Measurements from ENCODE around the gene C1QC.

Gene C1QC

GRCh38 chr1:22600071-22600816 lies 43.2 kb upstream of the C1QC start:
- Histone ChIP-seq H3K36me3 (no peaks in the 10 kb centered on the region; the same call in 1 of the 2 replicates), H3K27me3 (ENCODE audit: insufficient read depth, low read depth, severe bottlenecking) (no peaks in the 10 kb centered on the region), H3K4me3 (ENCODE audit: low read depth, low read length) (no peak overlapping the region), H3K27ac (no peak overlapping the region), H3K9me3 (ENCODE audit: severe bottlenecking) (no peaks in the 10 kb centered on the region)
- TF ChIP-seq CTCF (IDR thresholded peaks at IDR 0.05; ENCODE audit: low read depth, low read length): no peak
- no peak for DNase-seq

- DNase-seq: no peak
- Histone ChIP-seq H3K27me3 (ENCODE audit: insufficient read depth, low read depth, severe bottlenecking) (no peaks in the 10 kb centered on the region), H3K9me3 (ENCODE audit: severe bottlenecking) (no peaks in the 10 kb centered on the region), H3K27ac (no peak overlapping the region), H3K36me3 (no peaks in the 10 kb centered on the region), H3K4me3 (ENCODE audit: low read depth, low read length) (no peak overlapping the region)
- no peak for TF ChIP-seq CTCF (IDR thresholded peaks at IDR 0.05; ENCODE audit: low read depth, low read length)
These were observed 42.4 kb upstream of the C1QC start for GRCh38 chr1:22600817-22601605.

GRCh38 chr1:22601610-22602009 lies 41.8 kb upstream of the C1QC start:
- no peak for TF ChIP-seq CTCF (IDR thresholded peaks at IDR 0.05; ENCODE audit: low read depth, low read length)
- Histone ChIP-seq H3K36me3 (no peaks in the 10 kb centered on the region), H3K27me3 (ENCODE audit: insufficient read depth, low read depth, severe bottlenecking) (no peaks in the 10 kb centered on the region), H3K4me3 (ENCODE audit: low read depth, low read length) (no peak overlapping the region), H3K9me3 (ENCODE audit: severe bottlenecking) (no peaks in the 10 kb centered on the region), H3K27ac (no peak overlapping the region)
- no peak for DNase-seq

GRCh38 chr1:22602060-22602740 lies 41.2 kb upstream of the C1QC start:
- Histone ChIP-seq H3K4me3 (ENCODE audit: low read depth, low read length) (no peak overlapping the region), H3K36me3 (no peaks in the 10 kb centered on the region), H3K27ac (no peak overlapping the region), H3K9me3 (ENCODE audit: severe bottlenecking) (no peaks in the 10 kb centered on the region), H3K27me3 (ENCODE audit: insufficient read depth, low read depth, severe bottlenecking) (no peaks in the 10 kb centered on the region)
- no peak for TF ChIP-seq CTCF (IDR thresholded peaks at IDR 0.05; ENCODE audit: low read depth, low read length)
- no peak for DNase-seq

GRCh38 chr1:22606161-22606560 lies 37.3 kb upstream of the C1QC start:
- Histone ChIP-seq H3K27ac (no peak overlapping the region; the same call in 1 of the 2 replicates), H3K9me3 (ENCODE audit: severe bottlenecking) (no peaks in the 10 kb centered on the region), H3K36me3 (no peaks in the 10 kb centered on the region), H3K4me3 (ENCODE audit: low read depth, low read length) (no peak overlapping the region), H3K27me3 (ENCODE audit: insufficient read depth, low read depth, severe bottlenecking) (no peaks in the 10 kb centered on the region)
- no peak for TF ChIP-seq CTCF (IDR thresholded peaks at IDR 0.05; ENCODE audit: low read depth, low read length)
- DNase-seq: no peak
